HG03378 (cell line): ENCODE results near the gene TMEM30B.

Experiments used
- ATAC-seq: cut with Tn5 transposase; IDR thresholded peaks from one replicate; pipeline ENCODE4 v1.9.1; 2021; ENCODE audit warnings: mild to moderate bottlenecking, moderate library complexity; ENCODE audit not compliant: unreplicated experiment

TMEM30B gene

GRCh38 chr14:61238611-61239245 is 42.4 kb downstream of the TMEM30B start:
- no peak for ATAC-seq

- no peak for ATAC-seq
Observed at GRCh38 chr14:61234215-61234916, 46.8 kb downstream of the TMEM30B start.

GRCh38 chr14:61233436-61233956 is 47.6 kb downstream of the TMEM30B start:
- no peak for ATAC-seq

- no peak for ATAC-seq
Observed at GRCh38 chr14:61231810-61232209, 49.3 kb downstream of the TMEM30B start.

GRCh38 chr14:61229981-61230380 is 51.2 kb downstream of the TMEM30B start:
- no peak for ATAC-seq

- no peak for ATAC-seq
Observed at GRCh38 chr14:61229475-61229888, 51.7 kb downstream of the TMEM30B start.

GRCh38 chr14:61227884-61228591 is 53.1 kb downstream of the TMEM30B start:
- ATAC-seq: no peak
